ENCODE results near the gene HMSD.
"Not testable (repeated sequence)": the region's sequence is repeated elsewhere in the genome, so short reads cannot be mapped to it uniquely, and the experiment has no call there.

The HMSD gene

GRCh38 chr18:63949068-63949737 lies at the start of gene HMSD:
TSS of gene HMSD (plus strand) at chr18:63949301. CDS start at chr18:63953456, 4,155 bp downstream.
- DNase-seq: peak; percentile 98

- no peak for DNase-seq
Measured at GRCh38 chr18:63903851-63904570, 45.1 kb upstream of the HMSD start.

- no peak for DNase-seq
Measured at GRCh38 chr18:63904694-63905093, 44.4 kb upstream of the HMSD start.

GRCh38 chr18:63905361-63905760 lies 43.7 kb upstream of the HMSD start:
- DNase-seq: peak; percentile 44

- no peak for DNase-seq
Measured at GRCh38 chr18:63906056-63906455, 43.0 kb upstream of the HMSD start.

GRCh38 chr18:63907664-63908063 lies 41.4 kb upstream of the HMSD start, which contains the start of gene SERPINB10:
TSS of gene SERPINB10 (plus strand) at chr18:63907958. CDS start at chr18:63915511, 7,553 bp downstream.
- DNase-seq: no peak

GRCh38 chr18:63908858-63909257 lies 40.2 kb upstream of the HMSD start:
- DNase-seq: no peak

GRCh38 chr18:63909870-63910269 lies 39.2 kb upstream of the HMSD start:
- no peak for DNase-seq

- DNase-seq: no peak
Measured at GRCh38 chr18:63917817-63918216, 31.3 kb upstream of the HMSD start.

GRCh38 chr18:63922049-63922448 lies 27.1 kb upstream of the HMSD start:
- no peak for DNase-seq

- DNase-seq: no peak
Measured at GRCh38 chr18:63924551-63924950, 24.6 kb upstream of the HMSD start.

GRCh38 chr18:63928331-63928730 lies 20.8 kb upstream of the HMSD start:
- DNase-seq: no peak

GRCh38 chr18:63929369-63929768 lies 19.7 kb upstream of the HMSD start:
- DNase-seq: not testable (repeated sequence)

- DNase-seq: no peak
Measured at GRCh38 chr18:63930773-63931354, 18.2 kb upstream of the HMSD start.

GRCh38 chr18:63936156-63936931 lies 12.8 kb upstream of the HMSD start:
- peak; percentile 99 for DNase-seq

- DNase-seq: no peak
Measured at GRCh38 chr18:63936932-63937393, 12.1 kb upstream of the HMSD start.

- no peak for DNase-seq
Measured at GRCh38 chr18:63940008-63940407, 9.1 kb upstream of the HMSD start.

GRCh38 chr18:63940543-63941050 lies 8.5 kb upstream of the HMSD start:
- DNase-seq: not testable (repeated sequence)

- DNase-seq: no peak
Measured at GRCh38 chr18:63947051-63947790, 1.9 kb upstream of the HMSD start.

- DNase-seq: peak; percentile 32
Measured at GRCh38 chr18:63951302-63951705, 2.2 kb downstream of the HMSD start.

- no peak for DNase-seq
Measured at GRCh38 chr18:63953811-63954210, 4.7 kb downstream of the HMSD start.

- DNase-seq: no peak
Measured at GRCh38 chr18:63956755-63957154, 7.7 kb downstream of the HMSD start.

All from DMS53 (cell line).